ENCODE data around the gene SLC25A45. TPM values are rescaled to one million over a fixed set of nuclear protein-coding genes. Genes with fewer than 3 reads are reported as not detected.

SLC25A45 gene
- 2.8 and 3.1 TPM in 2 replicates for total RNA-seq

GRCh38 chr11:65382033-65382803 lies at the start of gene SLC25A45:
SLC25A45 (minus strand) TSS chr11:65382646; CDS start chr11:65381951, 695 bp downstream.

GRCh38 chr11:65422633-65423515 lies 40.4 kb upstream of the SLC25A45 start, which contains the start of gene NEAT1:
NEAT1 (plus strand) TSS chr11:65422798.

GRCh38 chr11:65386307-65387140 lies 4.1 kb upstream of the SLC25A45 start, which contains the start of gene FRMD8:
FRMD8 (plus strand) TSS chr11:65386637; CDS start chr11:65387037, 400 bp downstream.

GRCh38 chr11:65354265-65355012 lies 28.0 kb downstream of the SLC25A45 start, which contains the start of gene TIGD3:
TIGD3 (plus strand) TSS chr11:65354751; CDS start chr11:65355809, 1,058 bp downstream.

Other genes starting within 250 kb of the SLC25A45 start
- 41.5 and 45.7 TPM in 2 replicates for gene SYVN1, start 248.1 kb downstream of the SLC25A45 start, total RNA-seq
- not detected in 2 replicates for gene SPDYC, start 212.4 kb downstream of the SLC25A45 start, total RNA-seq
- gene CAPN1, start 200.7 kb downstream of the SLC25A45 start, total RNA-seq, result 155 and 188 TPM in 2 replicates
- 2.5 and 4.4 TPM in 2 replicates for gene POLA2, start 120.7 kb downstream of the SLC25A45 start, total RNA-seq
- gene CDC42EP2, start 67.8 kb downstream of the SLC25A45 start, total RNA-seq, result 15.8 and 19.8 TPM in 2 replicates
- 33.1 and 33.4 TPM in 2 replicates for gene DPF2, start 48.8 kb downstream of the SLC25A45 start, total RNA-seq
- 0.07 and 0.13 TPM in 2 replicates for gene TIGD3, start 27.9 kb downstream of the SLC25A45 start, total RNA-seq
- gene FRMD8, start 4.0 kb upstream of the SLC25A45 start, total RNA-seq, result 32.6 and 47.5 TPM in 2 replicates
- 311 and 515 TPM in 2 replicates for gene NEAT1, start 40.2 kb upstream of the SLC25A45 start, total RNA-seq
- gene MALAT1, start 116.4 kb upstream of the SLC25A45 start, total RNA-seq, result 10,790 and 14,969 TPM in 2 replicates
- gene SCYL1, start 142.4 kb upstream of the SLC25A45 start, total RNA-seq, result 97.8 and 105 TPM in 2 replicates
- gene LTBP3, start 175.7 kb upstream of the SLC25A45 start, total RNA-seq, result 138 and 166 TPM in 2 replicates
- 31.5 and 37.9 TPM in 2 replicates for gene ZNRD2, start 187.8 kb upstream of the SLC25A45 start, total RNA-seq
- 23.5 and 41.3 TPM in 2 replicates for gene FAM89B, start 189.9 kb upstream of the SLC25A45 start, total RNA-seq
- gene EHBP1L1, start 193.4 kb upstream of the SLC25A45 start, total RNA-seq, result 97.6 and 153 TPM in 2 replicates
- 0.07 and 0.10 TPM in 2 replicates for gene KCNK7, start 213.2 kb upstream of the SLC25A45 start, total RNA-seq
- 21.7 and 32.6 TPM in 2 replicates for gene MAP3K11, start 231.6 kb upstream of the SLC25A45 start, total RNA-seq
- 24.2 and 36.9 TPM in 2 replicates for gene PCNX3, start 233.1 kb upstream of the SLC25A45 start, total RNA-seq